GM12801 (cell line): ENCODE data around the gene TBC1D22A.

Experiments used
- TF ChIP-seq, protein P1 (sequence below): IDR thresholded peaks from one replicate; pipeline ENCODE4 v1.5.1; 2011; ENCODE audit warnings: control low read depth; ENCODE audit not compliant: insufficient read length; ENCODE audit errors: extremely low read depth

TBC1D22A gene

DNA sequence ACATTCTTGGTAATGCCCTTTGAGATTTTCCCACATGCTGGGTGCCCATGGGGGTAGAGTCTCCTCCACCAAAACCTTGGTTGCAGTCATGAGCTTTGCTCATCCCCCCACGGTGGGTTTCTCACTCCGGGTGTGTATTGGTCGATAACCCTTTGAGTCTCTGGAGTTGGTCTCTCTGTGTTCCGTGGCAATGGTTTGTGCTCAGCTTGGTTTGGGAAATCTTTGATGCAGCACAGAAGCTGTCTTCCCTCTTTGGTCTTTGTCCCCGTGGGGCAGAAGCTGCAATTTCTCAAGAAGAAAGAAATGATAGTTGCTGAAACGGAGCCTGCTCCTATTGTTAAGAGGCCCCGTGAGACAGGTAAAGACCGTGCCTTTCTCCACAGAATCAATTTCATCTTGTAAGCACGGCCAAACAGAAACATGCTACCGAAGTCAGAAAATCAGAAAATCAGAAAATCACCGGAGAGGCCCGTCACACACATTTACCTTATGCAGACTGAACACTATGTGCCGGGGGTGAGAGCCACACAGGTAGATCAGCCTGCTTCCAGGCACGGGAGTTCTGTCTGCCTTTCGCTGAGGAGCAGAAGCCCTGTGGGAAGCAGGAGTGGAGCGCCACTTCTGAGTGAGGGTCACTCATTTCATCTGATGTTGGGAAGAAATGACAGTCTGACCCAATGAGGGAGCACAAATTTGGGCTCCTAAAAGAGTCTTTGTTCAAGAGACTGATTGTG lies 186.1 kb downstream of the TBC1D22A start:
- TF ChIP-seq, protein P1, sequence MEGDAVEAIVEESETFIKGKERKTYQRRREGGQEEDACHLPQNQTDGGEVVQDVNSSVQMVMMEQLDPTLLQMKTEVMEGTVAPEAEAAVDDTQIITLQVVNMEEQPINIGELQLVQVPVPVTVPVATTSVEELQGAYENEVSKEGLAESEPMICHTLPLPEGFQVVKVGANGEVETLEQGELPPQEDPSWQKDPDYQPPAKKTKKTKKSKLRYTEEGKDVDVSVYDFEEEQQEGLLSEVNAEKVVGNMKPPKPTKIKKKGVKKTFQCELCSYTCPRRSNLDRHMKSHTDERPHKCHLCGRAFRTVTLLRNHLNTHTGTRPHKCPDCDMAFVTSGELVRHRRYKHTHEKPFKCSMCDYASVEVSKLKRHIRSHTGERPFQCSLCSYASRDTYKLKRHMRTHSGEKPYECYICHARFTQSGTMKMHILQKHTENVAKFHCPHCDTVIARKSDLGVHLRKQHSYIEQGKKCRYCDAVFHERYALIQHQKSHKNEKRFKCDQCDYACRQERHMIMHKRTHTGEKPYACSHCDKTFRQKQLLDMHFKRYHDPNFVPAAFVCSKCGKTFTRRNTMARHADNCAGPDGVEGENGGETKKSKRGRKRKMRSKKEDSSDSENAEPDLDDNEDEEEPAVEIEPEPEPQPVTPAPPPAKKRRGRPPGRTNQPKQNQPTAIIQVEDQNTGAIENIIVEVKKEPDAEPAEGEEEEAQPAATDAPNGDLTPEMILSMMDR = no peak

DNA sequence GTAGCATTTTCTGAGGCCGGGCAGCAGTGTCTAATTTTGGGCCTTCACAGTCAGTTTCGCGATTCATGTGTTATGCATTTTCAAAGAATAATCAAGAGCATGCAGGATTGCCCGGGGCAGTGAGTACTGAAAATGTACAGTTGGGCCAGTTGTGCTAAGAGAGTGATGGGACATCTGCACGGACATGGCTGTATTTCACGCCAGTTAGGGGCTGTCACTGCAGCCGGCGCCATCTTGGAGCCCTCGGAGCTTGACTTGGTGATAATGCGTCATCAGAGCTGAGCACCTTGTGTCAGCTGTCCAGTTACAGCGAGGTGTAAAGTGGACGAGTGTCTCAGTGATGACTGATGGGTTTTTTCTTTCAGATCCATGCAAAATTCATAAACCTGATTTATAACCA lies 188.9 kb downstream of the TBC1D22A start:
- TF ChIP-seq, protein P1 = no peak

DNA sequence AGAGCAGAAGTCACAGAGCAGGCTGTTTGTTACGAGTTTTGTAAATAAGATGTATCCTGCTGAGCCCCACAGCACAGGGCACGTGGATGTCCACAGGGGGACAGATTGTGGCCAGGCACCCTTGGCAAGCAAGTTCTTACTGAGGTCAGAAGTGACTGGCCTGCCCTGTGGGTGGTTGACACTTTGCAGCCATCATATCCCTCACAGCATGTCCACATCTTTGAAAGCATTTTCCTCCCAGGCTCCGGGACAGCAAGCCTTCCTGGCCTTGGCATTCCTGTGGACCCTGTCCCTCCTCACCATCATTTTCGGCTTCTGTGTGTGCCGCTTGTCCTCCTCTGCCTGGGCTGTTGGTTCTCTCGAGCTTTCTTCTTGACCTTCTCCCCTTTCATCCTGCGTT lies 189.5 kb downstream of the TBC1D22A start:
- TF ChIP-seq, protein P1 = no peak

DNA sequence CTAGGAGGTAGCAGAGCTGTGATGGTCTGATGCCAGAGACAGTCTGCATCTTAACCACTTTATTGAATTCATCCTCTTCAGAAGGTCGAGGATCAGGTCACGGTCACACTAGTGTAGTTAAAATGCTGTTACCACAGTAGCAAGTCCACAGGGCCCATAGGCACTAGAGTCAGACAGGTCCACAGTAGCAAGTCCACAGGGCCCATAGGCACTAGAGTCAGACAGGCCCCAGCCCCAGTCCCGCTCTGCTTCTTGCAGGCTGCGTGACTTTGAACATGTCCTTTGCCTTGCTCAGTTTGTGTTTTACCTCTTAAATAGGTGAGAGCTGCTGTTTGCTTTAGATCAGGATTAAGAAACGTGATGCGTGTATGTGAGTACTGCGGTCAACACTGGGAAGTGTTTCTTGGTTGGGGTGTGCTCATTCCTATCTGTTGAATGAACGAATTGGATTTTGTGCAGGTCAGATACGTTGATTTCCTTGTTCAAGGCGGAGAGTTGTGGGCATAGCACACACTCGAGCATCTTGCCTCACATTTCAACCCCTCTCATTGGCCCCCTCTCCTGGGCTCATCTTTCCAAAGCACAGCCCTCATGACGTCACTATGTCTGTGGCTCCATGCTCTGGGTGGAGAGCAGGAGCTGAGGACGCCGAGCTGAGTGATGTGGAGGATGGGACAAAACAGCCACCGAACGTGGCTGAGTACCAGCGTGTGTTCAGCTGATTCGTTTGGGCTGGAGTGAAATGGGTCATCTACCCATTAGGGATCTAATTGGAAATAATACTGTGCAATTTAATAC lies 191.7 kb downstream of the TBC1D22A start:
- TF ChIP-seq, protein P1 = no peak

DNA sequence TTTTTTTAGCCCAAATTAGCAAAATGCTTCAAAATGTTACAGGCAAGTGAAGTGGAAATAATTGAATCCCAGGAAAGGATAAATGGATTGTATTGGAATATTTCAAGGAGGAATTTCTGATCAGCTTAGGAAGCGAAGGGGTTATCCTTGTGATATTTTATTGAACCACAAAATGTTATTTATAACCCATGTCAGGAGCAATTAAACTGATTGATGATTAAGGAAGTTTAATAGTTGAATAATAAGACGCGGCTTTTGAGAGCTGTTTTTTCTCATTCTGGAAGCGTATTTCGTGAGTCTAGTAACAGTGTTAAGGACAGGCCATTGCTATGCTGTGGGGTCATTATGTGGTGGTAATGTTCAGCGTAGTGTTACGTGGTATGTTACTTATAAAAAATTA lies 192.3 kb downstream of the TBC1D22A start:
- TF ChIP-seq, protein P1 = no peak

DNA sequence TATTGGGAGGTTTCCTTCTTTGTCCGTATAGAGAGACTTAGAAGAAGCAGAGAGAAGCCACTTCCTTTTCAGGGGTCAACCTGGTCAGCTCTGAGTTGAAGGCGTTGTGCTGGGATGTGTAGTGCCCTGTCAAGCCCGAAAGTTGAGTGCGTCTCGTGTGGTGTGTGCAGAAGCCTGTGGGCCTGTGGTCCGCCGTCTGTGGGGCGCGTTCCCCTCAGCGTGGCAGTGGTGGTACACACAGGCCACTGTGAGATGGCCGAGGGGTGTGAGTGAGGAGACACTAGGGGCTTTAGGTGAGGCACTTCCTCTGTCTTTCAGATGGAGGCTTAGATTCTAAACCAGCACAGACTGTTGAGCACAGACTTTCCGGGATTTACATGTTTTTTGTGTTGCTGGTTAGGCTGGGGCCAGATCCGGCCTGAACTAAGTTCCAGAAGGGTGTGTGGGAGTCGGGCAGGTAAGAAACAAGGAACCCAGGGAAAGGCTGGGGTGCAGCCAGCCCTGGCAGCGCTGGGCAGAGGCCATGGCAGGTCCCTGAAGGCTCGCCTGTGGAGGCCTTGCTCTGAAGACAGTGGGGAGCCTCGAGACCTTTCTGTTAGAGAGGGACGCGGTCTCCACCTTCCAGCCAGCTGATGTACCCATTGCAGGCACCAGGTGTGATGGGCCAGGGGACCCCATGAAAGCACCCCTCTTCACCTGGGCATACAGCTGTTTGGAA lies 194.2 kb downstream of the TBC1D22A start:
- TF ChIP-seq, protein P1 = no peak

DNA sequence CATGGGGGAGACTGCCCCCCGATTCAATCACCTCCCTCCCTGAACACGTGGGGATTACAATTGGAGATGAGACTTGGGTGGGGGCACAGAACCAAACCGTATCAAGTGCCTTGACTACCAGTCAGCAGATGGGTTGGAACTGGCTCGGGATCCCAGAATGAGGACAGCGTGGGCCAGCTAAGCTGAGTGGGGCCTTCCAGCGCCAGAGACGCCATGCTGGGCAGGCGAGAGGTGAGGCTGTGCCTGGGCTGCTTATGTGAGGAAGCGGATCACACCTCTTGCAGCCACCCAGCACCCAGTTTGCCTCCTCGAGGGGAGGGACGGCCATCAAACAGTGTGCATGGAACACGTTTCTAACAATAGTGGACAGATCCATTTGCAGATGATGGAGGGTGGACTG lies 195.1 kb downstream of the TBC1D22A start:
- TF ChIP-seq, protein P1 = no peak
